ENCODE measurements around the gene DTD1.

DTD1 gene

DNA sequence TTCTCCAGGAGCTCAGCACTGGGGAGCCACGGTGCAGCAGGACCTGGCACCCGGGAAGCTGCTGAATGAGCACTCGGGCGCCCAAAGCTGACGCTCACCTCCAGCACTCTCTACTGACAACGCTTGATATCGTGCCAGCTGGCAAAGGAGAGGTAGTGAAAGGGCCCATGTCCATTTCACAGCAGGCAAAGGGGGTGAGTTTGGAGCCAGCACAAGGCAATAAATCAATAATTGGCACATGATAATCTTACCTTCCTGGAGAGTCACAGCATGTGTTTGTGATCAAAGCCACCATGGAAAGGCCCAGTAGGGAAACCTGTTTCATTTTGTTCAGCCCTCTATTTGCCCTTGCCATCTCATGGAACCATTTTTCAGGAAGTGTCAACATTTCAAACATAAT lies 43.9 kb upstream of the DTD1 start:
- Histone ChIP-seq H2AFZ (ENCODE audit: low read depth, low read length, severe bottlenecking) (no peak overlapping the region), H3K27me3 (ENCODE audit: low read length) (no peaks in the 10 kb centered on the region), H3K36me3 (ENCODE audit: low read length) (peaks cover 10% of the 10 kb centered on the region; the same call in 1 of the 2 replicates), H3K4me2 (ENCODE audit: low read depth, low read length, poor library complexity, severe bottlenecking) (no peak overlapping the region), H3K9me3 (ENCODE audit: insufficient read depth, low read length) (no peaks in the 10 kb centered on the region), H3K27ac (ENCODE audit: low read depth, low read length) (no peak overlapping the region), H3K9ac (ENCODE audit: low read length) (no peak overlapping the region), H3K9me2 (replicated peaks; ENCODE audit: insufficient read depth, low read length) (no peaks in the 10 kb centered on the region), H3K4me3 (ENCODE audit: insufficient read depth, low read length, poor library complexity, severe bottlenecking) (no peak overlapping the region), H3F3A (ENCODE audit: insufficient read depth) (no peaks in the 10 kb centered on the region), H4K20me1 (ENCODE audit: low read depth, low read length) (no peaks in the 10 kb centered on the region), H3K79me2 (ENCODE audit: insufficient read depth, low read length) (no peaks in the 10 kb centered on the region)
- no peak for TF ChIP-seq EZH2phosphoT487 (conservative IDR thresholded peaks at IDR 0.05; ENCODE audit: low read length)
- TF ChIP-seq, protein P1, sequence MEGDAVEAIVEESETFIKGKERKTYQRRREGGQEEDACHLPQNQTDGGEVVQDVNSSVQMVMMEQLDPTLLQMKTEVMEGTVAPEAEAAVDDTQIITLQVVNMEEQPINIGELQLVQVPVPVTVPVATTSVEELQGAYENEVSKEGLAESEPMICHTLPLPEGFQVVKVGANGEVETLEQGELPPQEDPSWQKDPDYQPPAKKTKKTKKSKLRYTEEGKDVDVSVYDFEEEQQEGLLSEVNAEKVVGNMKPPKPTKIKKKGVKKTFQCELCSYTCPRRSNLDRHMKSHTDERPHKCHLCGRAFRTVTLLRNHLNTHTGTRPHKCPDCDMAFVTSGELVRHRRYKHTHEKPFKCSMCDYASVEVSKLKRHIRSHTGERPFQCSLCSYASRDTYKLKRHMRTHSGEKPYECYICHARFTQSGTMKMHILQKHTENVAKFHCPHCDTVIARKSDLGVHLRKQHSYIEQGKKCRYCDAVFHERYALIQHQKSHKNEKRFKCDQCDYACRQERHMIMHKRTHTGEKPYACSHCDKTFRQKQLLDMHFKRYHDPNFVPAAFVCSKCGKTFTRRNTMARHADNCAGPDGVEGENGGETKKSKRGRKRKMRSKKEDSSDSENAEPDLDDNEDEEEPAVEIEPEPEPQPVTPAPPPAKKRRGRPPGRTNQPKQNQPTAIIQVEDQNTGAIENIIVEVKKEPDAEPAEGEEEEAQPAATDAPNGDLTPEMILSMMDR (IDR thresholded peaks at IDR 0.05; ENCODE audit: insufficient read depth, low read length, poor library complexity, severe bottlenecking), result no peak

DNA sequence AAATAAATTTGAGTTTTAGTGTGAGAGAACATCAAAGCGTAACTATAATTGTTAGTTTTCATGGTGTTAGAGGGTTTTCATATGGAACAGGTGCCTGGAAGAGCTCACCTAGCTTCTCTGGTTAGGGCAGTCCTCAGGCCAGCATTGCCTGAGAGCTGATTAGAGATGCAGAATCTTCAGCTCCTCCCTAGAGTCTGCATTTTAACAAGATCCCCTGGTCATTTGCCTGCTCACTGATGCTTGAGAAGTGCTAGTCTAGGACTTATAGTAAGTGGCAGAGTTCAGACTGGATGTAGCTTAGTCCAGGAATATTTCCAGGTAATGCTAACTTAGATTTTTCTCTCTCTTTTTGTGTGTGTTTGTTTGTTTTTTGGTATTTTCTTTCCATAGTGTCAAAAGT lies 42.3 kb upstream of the DTD1 start:
- Histone ChIP-seq H4K20me1 (ENCODE audit: low read depth, low read length) (no peaks in the 10 kb centered on the region), H3K4me3 (ENCODE audit: insufficient read depth, low read length, poor library complexity, severe bottlenecking) (no peak overlapping the region), H3F3A (ENCODE audit: insufficient read depth) (no peaks in the 10 kb centered on the region), H3K9me2 (replicated peaks; ENCODE audit: insufficient read depth, low read length) (no peaks in the 10 kb centered on the region), H3K9me3 (ENCODE audit: insufficient read depth, low read length) (no peaks in the 10 kb centered on the region), H3K79me2 (ENCODE audit: insufficient read depth, low read length) (no peaks in the 10 kb centered on the region), H2AFZ (ENCODE audit: low read depth, low read length, severe bottlenecking) (no peak overlapping the region), H3K27me3 (ENCODE audit: low read length) (no peaks in the 10 kb centered on the region), H3K27ac (ENCODE audit: low read depth, low read length) (no peak overlapping the region), H3K36me3 (ENCODE audit: low read length) (peaks cover 20% of the 10 kb centered on the region; the same call in 1 of the 2 replicates), H3K4me2 (ENCODE audit: low read depth, low read length, poor library complexity, severe bottlenecking) (no peak overlapping the region), H3K9ac (ENCODE audit: low read length) (no peak overlapping the region)
- no peak for TF ChIP-seq EZH2phosphoT487 (conservative IDR thresholded peaks at IDR 0.05; ENCODE audit: low read length)

DNA sequence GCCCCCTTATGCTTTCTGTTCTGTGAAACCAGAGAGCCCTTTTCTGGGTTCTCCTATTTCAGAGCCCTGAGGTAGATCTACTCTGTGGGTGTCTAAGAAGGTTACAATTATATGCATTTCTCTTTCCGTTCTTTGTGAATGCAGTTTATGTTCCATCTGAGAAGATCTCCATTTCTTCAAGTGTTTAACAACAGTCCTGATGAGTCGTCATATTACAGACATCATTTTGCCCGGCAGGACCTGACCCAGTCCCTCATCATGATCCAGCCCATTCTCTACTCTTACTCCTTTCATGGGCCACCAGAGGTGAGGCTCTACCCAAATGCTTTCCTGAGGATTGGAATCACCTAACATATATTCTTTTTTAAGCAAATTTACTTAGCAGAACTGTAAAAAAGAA lies 39.4 kb upstream of the DTD1 start:
- H3K9me3 ChIP-seq (ENCODE audit: insufficient read depth, low read length), result no peaks in the 10 kb centered on the region
- TF ChIP-seq EZH2phosphoT487 (conservative IDR thresholded peaks at IDR 0.05; ENCODE audit: low read length), result no peak
- TF ChIP-seq, protein P1 (IDR thresholded peaks at IDR 0.05; ENCODE audit: insufficient read depth, low read length, poor library complexity, severe bottlenecking), result no peak
- no peak overlapping the region for H3K27ac ChIP-seq (ENCODE audit: low read depth, low read length)
- H4K20me1 ChIP-seq (ENCODE audit: low read depth, low read length), result no peaks in the 10 kb centered on the region
- no peak overlapping the region for H3K4me3 ChIP-seq (ENCODE audit: insufficient read depth, low read length, poor library complexity, severe bottlenecking)
- no peaks in the 10 kb centered on the region for H3K27me3 ChIP-seq (ENCODE audit: low read length)
- H3K36me3 ChIP-seq (ENCODE audit: low read length), result peaks cover 21% of the 10 kb centered on the region; the same call in 1 of the 2 replicates
- no peak overlapping the region for H2AFZ ChIP-seq (ENCODE audit: low read depth, low read length, severe bottlenecking)
- no peak overlapping the region for H3K4me2 ChIP-seq (ENCODE audit: low read depth, low read length, poor library complexity, severe bottlenecking)
- H3K9ac ChIP-seq (ENCODE audit: low read length), result no peak overlapping the region
- H3K9me2 ChIP-seq (replicated peaks; ENCODE audit: insufficient read depth, low read length), result no peaks in the 10 kb centered on the region
- H3K79me2 ChIP-seq (ENCODE audit: insufficient read depth, low read length), result no peaks in the 10 kb centered on the region
- no peaks in the 10 kb centered on the region for H3F3A ChIP-seq (ENCODE audit: insufficient read depth)

DNA sequence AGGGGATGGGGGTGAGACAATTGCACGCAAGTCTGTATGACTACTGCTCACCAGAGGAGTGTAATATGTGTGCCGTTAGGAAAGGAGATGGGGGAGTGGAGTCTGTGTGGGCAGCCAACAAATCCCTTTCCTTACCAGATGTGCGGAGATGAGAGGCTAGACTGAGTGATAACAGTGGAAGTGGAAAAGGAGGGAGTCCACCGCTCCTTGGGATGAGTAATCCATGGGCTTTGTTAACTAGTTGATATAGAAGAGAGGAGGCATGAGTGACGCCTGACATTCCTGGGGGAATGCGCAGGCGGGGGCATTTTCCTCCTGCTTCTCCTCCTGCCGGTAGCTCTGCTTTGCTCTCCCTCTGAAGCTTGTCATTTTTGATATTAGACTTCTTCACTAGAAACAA lies 34.1 kb upstream of the DTD1 start:
- no peaks in the 10 kb centered on the region for H3K9me2 ChIP-seq (replicated peaks; ENCODE audit: insufficient read depth, low read length)
- TF ChIP-seq, protein P1 (IDR thresholded peaks at IDR 0.05; ENCODE audit: insufficient read depth, low read length, poor library complexity, severe bottlenecking), result no peak
- TF ChIP-seq EZH2phosphoT487 (conservative IDR thresholded peaks at IDR 0.05; ENCODE audit: low read length), result no peak
- H3K27me3 ChIP-seq (ENCODE audit: low read length), result no peaks in the 10 kb centered on the region
- no peak overlapping the region for H2AFZ ChIP-seq (ENCODE audit: low read depth, low read length, severe bottlenecking)
- H3K9me3 ChIP-seq (ENCODE audit: insufficient read depth, low read length), result no peaks in the 10 kb centered on the region
- no peak overlapping the region for H3K4me2 ChIP-seq (ENCODE audit: low read depth, low read length, poor library complexity, severe bottlenecking)
- no peaks in the 10 kb centered on the region for H3K79me2 ChIP-seq (ENCODE audit: insufficient read depth, low read length)
- peaks cover 27% of the 10 kb centered on the region; the same call in 1 of the 2 replicates for H3K36me3 ChIP-seq (ENCODE audit: low read length)
- H3K9ac ChIP-seq (ENCODE audit: low read length), result no peak overlapping the region
- no peaks in the 10 kb centered on the region for H4K20me1 ChIP-seq (ENCODE audit: low read depth, low read length)
- H3K27ac ChIP-seq (ENCODE audit: low read depth, low read length), result no peak overlapping the region
- H3K4me3 ChIP-seq (ENCODE audit: insufficient read depth, low read length, poor library complexity, severe bottlenecking), result no peak overlapping the region
- no peaks in the 10 kb centered on the region for H3F3A ChIP-seq (ENCODE audit: insufficient read depth)

All from SU-DHL-6 (cell line).